Uterus (tissue), 4 donors: ENCODE results near the gene PKD1. TPM values are rescaled to one million over a fixed set of nuclear protein-coding genes. Genes with fewer than 3 reads are reported as not detected.
"Not testable (repeated sequence)": the region's sequence is repeated elsewhere in the genome, so short reads cannot be mapped to it uniquely, and the experiment has no call there.

Experiments
- DNase-seq, 2 donors: peaks; one replicate each; pipeline ENCODE4 v3.0.0-alpha.2; 2019 to 2020
- H3K27ac ChIP-seq, 2 donors: fragments of 200-600 bp; sonication (generic); 1 replicate in 1 of 2; 2 replicates in 1 of 2; pipeline ENCODE4 v1.5.1; 2016 to 2018
- H3K27me3 ChIP-seq, 2 donors: fragments of 200-600 bp; sonication (generic); one replicate each; pipeline ENCODE4 v1.5.1; 2018 to 2019; ENCODE audit warnings: control low read depth in 1 of 2
- H3K36me3 ChIP-seq, 2 donors: fragments of 200-600 bp; sonication (generic); one replicate each; pipeline ENCODE4 v1.5.1; 2019; ENCODE audit warnings: control low read depth in 1 of 2
- H3K4me1 ChIP-seq, 2 donors: fragments of 200-600 bp; sonication (generic); one replicate each; pipeline ENCODE4 v1.5.1; 2018 to 2019; ENCODE audit warnings: control low read depth in 1 of 2
- H3K4me3 ChIP-seq, 2 donors: fragments of 200-600 bp; sonication (generic); 1 replicate in 1 of 2; 2 replicates in 1 of 2; pipeline ENCODE4 v1.5.1; 2018 to 2019; ENCODE audit warnings: mild to moderate bottlenecking in 1 of 2
- H3K9me3 ChIP-seq, 2 donors: fragments of 200-600 bp; sonication (generic); one replicate each; pipeline ENCODE4 v1.5.1; 2019; ENCODE audit warnings: control low read depth in 1 of 2
- POLR2A ChIP-seq, 2 donors: fragments of 450-650 bp; IDR thresholded peaks; one replicate each; pipeline ENCODE4 v1.6.1; 2016; ENCODE audit warnings: antibody characterized with exemption in 2 of 2, mild to moderate bottlenecking in 1 of 2, moderate library complexity in 1 of 2
- intact Hi-C: fragments of 100-400 bp; cut with DNase I; formaldehyde crosslinking; loops from one replicate; pipeline ENCODE4 v1.15.1; 2023; ENCODE audit warnings: low total_unique reads
- total RNA-seq, 4 donors: library from RNA; depleted of rRNA in 3 of 4; stranded (reverse); fragments of >200 nt in 3 of 4; gene quantifications; one replicate each; pipeline versions ENCODE4 v1.1.0 to v1.2.4, GENCODE V29; 2014 to 2023
- TF ChIP-seq, protein P1 (sequence below), 4 experiments: fragments of 200-600 bp in 2 of 4; fragments of 450-650 bp in 2 of 4; sonication (generic) in 2 of 4; IDR thresholded peaks; one replicate each; pipeline ENCODE4 v1.5.1; 2016 to 2019; ENCODE audit warnings: antibody characterized with exemption in 4 of 4, mild to moderate bottlenecking in 2 of 4, moderate library complexity in 1 of 4
- donor health status: DM: yes; HTN: yes; CAD: no.

Gene PKD1
- 100 to 1,000 TPM; 149 to 383 (median 197) TPM for total RNA-seq

DNA sequence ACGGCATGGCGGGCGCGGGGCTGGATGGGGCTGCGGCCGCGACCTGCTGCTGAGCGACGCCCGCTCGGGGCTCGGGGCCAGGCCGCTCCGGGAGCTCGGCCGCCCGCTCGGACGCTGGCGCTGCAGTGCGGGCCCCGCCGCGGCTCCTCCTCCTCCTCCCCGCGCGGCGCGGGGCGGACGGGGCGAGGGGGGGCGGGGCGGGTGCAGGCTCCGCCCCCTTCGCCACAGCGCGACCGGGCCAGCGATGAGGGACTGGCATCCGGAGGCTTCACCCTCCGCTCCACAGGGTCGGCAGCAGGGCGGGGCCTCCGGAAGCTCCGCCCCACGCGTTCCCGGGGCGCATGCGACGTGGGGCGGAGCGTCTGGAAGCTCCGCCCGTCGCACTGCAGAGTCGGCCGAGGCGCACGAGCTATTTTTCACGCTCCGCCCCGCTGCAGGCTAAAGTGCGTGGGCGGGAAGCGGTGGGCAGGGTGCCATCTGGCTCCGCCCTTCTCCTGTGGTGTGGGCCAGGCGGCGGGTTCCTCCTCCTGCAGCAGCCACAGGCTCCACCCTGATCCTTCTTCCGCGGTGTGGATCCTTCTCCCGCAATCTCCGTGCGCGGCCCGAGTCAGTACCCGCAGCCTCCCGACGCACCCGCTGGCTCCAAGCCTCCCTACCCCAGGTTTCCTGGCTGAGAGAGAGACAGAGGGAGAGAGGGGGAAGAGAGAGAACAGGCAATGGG is at the start of gene PKD1:
PKD1 (minus strand) TSS at position 129 of the 721 bp plus-strand sequence. CDS start 209 bp downstream, outside the sequence.
- intact Hi-C loops, H3K27me3 ChIP-seq, H3K36me3 ChIP-seq, H3K4me1 ChIP-seq, H3K9me3 ChIP-seq: not testable (repeated sequence)
- H3K4me3 ChIP-seq = peak within 1 kb of the TSS; percentile 34 to 84
- peak within 1 kb of the TSS; percentile 82 to 83 for H3K27ac ChIP-seq
- peak; percentile 95 to 100 for DNase-seq
- peak; percentile 42 to 82 for TF ChIP-seq POLR2A (IDR thresholded peaks at IDR 0.05)
- TF ChIP-seq, protein P1, sequence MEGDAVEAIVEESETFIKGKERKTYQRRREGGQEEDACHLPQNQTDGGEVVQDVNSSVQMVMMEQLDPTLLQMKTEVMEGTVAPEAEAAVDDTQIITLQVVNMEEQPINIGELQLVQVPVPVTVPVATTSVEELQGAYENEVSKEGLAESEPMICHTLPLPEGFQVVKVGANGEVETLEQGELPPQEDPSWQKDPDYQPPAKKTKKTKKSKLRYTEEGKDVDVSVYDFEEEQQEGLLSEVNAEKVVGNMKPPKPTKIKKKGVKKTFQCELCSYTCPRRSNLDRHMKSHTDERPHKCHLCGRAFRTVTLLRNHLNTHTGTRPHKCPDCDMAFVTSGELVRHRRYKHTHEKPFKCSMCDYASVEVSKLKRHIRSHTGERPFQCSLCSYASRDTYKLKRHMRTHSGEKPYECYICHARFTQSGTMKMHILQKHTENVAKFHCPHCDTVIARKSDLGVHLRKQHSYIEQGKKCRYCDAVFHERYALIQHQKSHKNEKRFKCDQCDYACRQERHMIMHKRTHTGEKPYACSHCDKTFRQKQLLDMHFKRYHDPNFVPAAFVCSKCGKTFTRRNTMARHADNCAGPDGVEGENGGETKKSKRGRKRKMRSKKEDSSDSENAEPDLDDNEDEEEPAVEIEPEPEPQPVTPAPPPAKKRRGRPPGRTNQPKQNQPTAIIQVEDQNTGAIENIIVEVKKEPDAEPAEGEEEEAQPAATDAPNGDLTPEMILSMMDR (IDR thresholded peaks at IDR 0.05) = peak in 1 of 4 experiments; percentile 32

DNA sequence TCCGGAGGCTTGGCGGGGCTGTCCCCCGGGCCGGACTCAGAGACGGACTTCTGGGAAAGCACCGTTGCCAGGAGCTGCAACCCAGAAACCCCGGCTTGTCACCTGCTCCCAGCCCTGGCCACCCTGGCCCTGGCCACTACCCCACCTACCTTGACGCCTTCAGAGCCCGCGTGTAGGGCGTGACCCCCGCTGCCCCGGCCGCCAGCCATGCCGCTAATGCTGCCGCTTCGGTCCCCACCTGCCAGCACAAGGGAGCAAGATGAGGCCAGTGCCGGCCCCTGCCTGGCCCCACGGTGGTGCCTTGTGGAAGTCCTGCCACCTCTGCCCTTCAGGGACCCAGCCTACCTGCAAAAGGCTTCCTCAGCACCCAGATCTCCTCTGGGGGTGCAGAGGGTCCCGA is 49.3 kb upstream of the PKD1 start:
- Histone ChIP-seq H3K27me3 (no peaks in the 10 kb centered on the region), H3K4me1 (no peaks in the 10 kb centered on the region), H3K27ac (no peak overlapping the region), H3K36me3 (no peaks in the 10 kb centered on the region), H3K4me3 (no peak overlapping the region), H3K9me3 (no peaks in the 10 kb centered on the region)
- intact Hi-C loops = no loop called here
- DNase-seq = no peak
- TF ChIP-seq POLR2A (IDR thresholded peaks at IDR 0.05) = no peak
- TF ChIP-seq, protein P1 (IDR thresholded peaks at IDR 0.05) = no peak

DNA sequence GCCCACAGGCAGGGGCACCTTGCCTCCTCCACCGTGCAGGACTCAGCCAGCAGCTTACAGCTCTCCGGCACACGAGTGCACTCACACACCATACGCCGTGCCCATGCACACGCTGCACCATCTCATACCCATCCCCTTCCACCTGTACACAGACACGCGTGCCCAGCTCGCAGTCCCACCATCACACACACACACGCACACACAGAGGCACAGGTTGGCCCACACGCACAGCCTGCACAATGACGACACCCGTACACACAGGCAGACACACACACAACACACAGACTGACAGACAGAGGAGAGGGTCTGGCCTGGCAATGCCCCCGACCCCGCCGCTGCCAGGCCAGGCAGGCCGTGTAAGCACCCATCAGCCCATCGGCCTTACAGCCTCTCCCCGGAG is 48.6 kb upstream of the PKD1 start:
- Histone ChIP-seq H3K27ac (no peak overlapping the region), H3K27me3 (no peaks in the 10 kb centered on the region), H3K36me3 (no peaks in the 10 kb centered on the region), H3K4me1 (no peaks in the 10 kb centered on the region), H3K9me3 (no peaks in the 10 kb centered on the region), H3K4me3 (no peak overlapping the region)
- intact Hi-C loops = no loop called here
- TF ChIP-seq, protein P1 (IDR thresholded peaks at IDR 0.05) = no peak
- no peak for TF ChIP-seq POLR2A (IDR thresholded peaks at IDR 0.05)
- DNase-seq = no peak

DNA sequence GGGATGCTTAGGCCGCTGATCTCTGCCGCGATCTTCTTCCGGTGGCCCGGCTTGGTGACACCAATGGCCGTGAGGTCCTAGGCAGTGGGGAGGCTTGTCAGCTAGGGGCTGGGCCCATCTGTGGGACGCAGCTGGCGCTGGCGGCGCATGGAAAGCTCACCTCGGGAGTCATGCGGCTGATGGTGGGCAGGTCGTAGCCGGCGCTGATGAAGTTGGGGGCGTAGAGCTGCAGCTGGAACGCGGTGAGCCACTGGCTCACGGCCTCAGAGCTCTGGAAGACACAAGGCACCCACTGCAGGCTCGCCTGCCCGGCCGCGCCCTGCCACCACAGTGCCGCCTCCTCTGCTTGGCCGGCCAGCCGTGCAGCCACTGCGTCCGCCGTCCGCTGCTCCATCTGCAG is 48.0 kb upstream of the PKD1 start:
- intact Hi-C loops = no loop called here
- Histone ChIP-seq H3K9me3 (no peaks in the 10 kb centered on the region), H3K27me3 (no peaks in the 10 kb centered on the region), H3K36me3 (no peaks in the 10 kb centered on the region), H3K4me1 (no peaks in the 10 kb centered on the region), H3K27ac (no peak overlapping the region), H3K4me3 (no peak overlapping the region)
- no peak for DNase-seq
- TF ChIP-seq POLR2A (IDR thresholded peaks at IDR 0.05) = no peak
- TF ChIP-seq, protein P1 (IDR thresholded peaks at IDR 0.05) = no peak

DNA sequence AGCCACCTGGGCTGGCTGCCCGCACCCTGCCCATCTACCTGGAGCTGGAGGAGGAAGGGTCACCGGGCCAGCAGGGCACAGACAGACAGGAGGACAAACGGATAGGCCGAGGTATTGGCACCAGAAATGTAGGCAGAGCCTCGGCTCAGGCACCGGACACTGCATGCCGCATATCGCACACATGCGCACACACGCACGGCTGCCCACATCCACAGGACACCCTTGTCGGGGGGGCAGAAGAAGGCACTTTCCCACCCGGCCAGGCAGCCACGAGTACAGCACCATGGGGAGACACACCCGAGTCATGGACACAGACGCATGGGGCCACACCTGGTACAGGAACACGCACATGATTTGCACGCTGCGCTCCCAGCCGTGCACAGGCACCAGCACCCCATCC is 46.3 kb upstream of the PKD1 start:
- H3K9me3 ChIP-seq = no peaks in the 10 kb centered on the region

More for the DNA sequence above, 46.3 kb upstream of the PKD1 start:
- H3K4me1 ChIP-seq = no peaks in the 10 kb centered on the region
- DNase-seq = no peak
- TF ChIP-seq POLR2A (IDR thresholded peaks at IDR 0.05) = no peak
- TF ChIP-seq, protein P1 (IDR thresholded peaks at IDR 0.05) = no peak
- no peaks in the 10 kb centered on the region for H3K36me3 ChIP-seq
- H3K27ac ChIP-seq = no peak overlapping the region
- intact Hi-C loops = no loop called here
- no peaks in the 10 kb centered on the region for H3K27me3 ChIP-seq
- no peak overlapping the region for H3K4me3 ChIP-seq
